NOMO-1 treated with dmso at 0.1 percent for 144 hours (cell line): Measurements from ENCODE around the gene ANXA11.
"Not testable (repeated sequence)": the region's sequence is repeated elsewhere in the genome, so short reads cannot be mapped to it uniquely, and the experiment has no call there.

Source experiments
- DNase-seq: peaks from one replicate; lab custom pipeline; 2025; ENCODE audit not compliant: unreplicated experiment; lab: John Stamatoyannopoulos, UW

ANXA11 gene

GRCh38 chr10:80210259-80210658 is 4.9 kb upstream of the ANXA11 start:
- DNase-seq: no peak

- no peak for DNase-seq
Measured at GRCh38 chr10:80207768-80208370, 2.5 kb upstream of the ANXA11 start.

- DNase-seq: no peak
Measured at GRCh38 chr10:80206277-80206655, 929 bp upstream of the ANXA11 start.

GRCh38 chr10:80204677-80205476 is 460 bp downstream of the ANXA11 start:
- DNase-seq: no peak

- DNase-seq: no peak
Measured at GRCh38 chr10:80203835-80204676, 1.3 kb downstream of the ANXA11 start.

GRCh38 chr10:80202934-80203834 is 2.2 kb downstream of the ANXA11 start:
- DNase-seq: peak; percentile 70

GRCh38 chr10:80202530-80202929 is 2.8 kb downstream of the ANXA11 start:
- not testable (repeated sequence) for DNase-seq

- DNase-seq: no peak
Measured at GRCh38 chr10:80201608-80202141, 3.7 kb downstream of the ANXA11 start.

- DNase-seq: no peak
Measured at GRCh38 chr10:80200687-80201086, 4.7 kb downstream of the ANXA11 start.

- DNase-seq: no peak
Measured at GRCh38 chr10:80200259-80200658, 5.1 kb downstream of the ANXA11 start.

- DNase-seq: peak; percentile 9
Measured at GRCh38 chr10:80199828-80200227, 5.5 kb downstream of the ANXA11 start.

- no peak for DNase-seq
Measured at GRCh38 chr10:80197972-80198916, 7.1 kb downstream of the ANXA11 start.

GRCh38 chr10:80196950-80197315 is 8.4 kb downstream of the ANXA11 start:
- no peak for DNase-seq

- no peak for DNase-seq
Measured at GRCh38 chr10:80196270-80196949, 8.9 kb downstream of the ANXA11 start.

- no peak for DNase-seq
Measured at GRCh38 chr10:80195046-80195574, 10.2 kb downstream of the ANXA11 start.

GRCh38 chr10:80194373-80195045 is 10.8 kb downstream of the ANXA11 start:
- no peak for DNase-seq

GRCh38 chr10:80192553-80192952 is 12.8 kb downstream of the ANXA11 start:
- no peak for DNase-seq
